ENCODE data around the gene M1AP. TPM values are rescaled to one million over a fixed set of nuclear protein-coding genes. Genes with fewer than 3 reads are reported as not detected.

M1AP gene
- total RNA-seq, 1 experiment from 2014 or later = 0.11 TPM

- Histone ChIP-seq H3K4me3 (ENCODE audit: low read length) (no peak overlapping the region), H3K27ac (ENCODE audit: low read length) (no peak overlapping the region), H2AFZ (ENCODE audit: low read length) (no peak overlapping the region), H3K79me2 (ENCODE audit: low read length) (no peaks in the 10 kb centered on the region), H3K9me2 (replicated peaks; ENCODE audit: insufficient read depth, low read length) (no peaks in the 10 kb centered on the region), H3K4me1 (ENCODE audit: low read length) (peaks cover 13% of the 10 kb centered on the region), H3K27me3 (ENCODE audit: low read length) (no peaks in the 10 kb centered on the region), H3K36me3 (ENCODE audit: insufficient read depth, low read length) (0 out of 2 replicates have a peak, but pooled peaks cover 4% of the 10 kb centered on the region), H3K9me3 (ENCODE audit: low read length) (no peaks in the 10 kb centered on the region), H3K9ac (ENCODE audit: low read length) (no peak overlapping the region), H4K20me1 (ENCODE audit: insufficient read depth, low read depth, low read length) (peaks cover 14% of the 10 kb centered on the region; the same call in 1 of the 2 replicates), H3K4me2 (ENCODE audit: low read depth, low read length, poor library complexity, severe bottlenecking) (no peak overlapping the region)
- no peak for DNase-seq
Observed at GRCh38 chr2:74556159-74556558, 92.0 kb downstream of the M1AP start.

- Histone ChIP-seq H3K27me3 (ENCODE audit: low read length) (no peaks in the 10 kb centered on the region), H3K9ac (ENCODE audit: low read length) (peak overlapping the region; percentile 78), H3K79me2 (ENCODE audit: low read length) (no peaks in the 10 kb centered on the region), H3K4me2 (ENCODE audit: low read depth, low read length, poor library complexity, severe bottlenecking) (peak overlapping the region; percentile 71), H3K27ac (ENCODE audit: low read length) (no peak overlapping the region), H2AFZ (ENCODE audit: low read length) (no peak overlapping the region), H3K4me1 (ENCODE audit: low read length) (peaks cover 13% of the 10 kb centered on the region), H3K9me3 (ENCODE audit: low read length) (no peaks in the 10 kb centered on the region), H3K36me3 (ENCODE audit: insufficient read depth, low read length) (0 out of 2 replicates have a peak, but pooled peaks cover 4% of the 10 kb centered on the region), H3K4me3 (ENCODE audit: low read length) (peak overlapping the region; percentile 68), H3K9me2 (replicated peaks; ENCODE audit: insufficient read depth, low read length) (no peaks in the 10 kb centered on the region), H4K20me1 (ENCODE audit: insufficient read depth, low read depth, low read length) (peaks cover 14% of the 10 kb centered on the region; the same call in 1 of the 2 replicates)
- DNase-seq = no peak
Observed at GRCh38 chr2:74555610-74556103, 92.5 kb downstream of the M1AP start.

GRCh38 chr2:74554820-74555531, 93.2 kb downstream of the M1AP start:
- peak; percentile 86 for DNase-seq
- H3K27ac ChIP-seq (ENCODE audit: low read length) = no peak overlapping the region
- peak overlapping the region; percentile 72 for H2AFZ ChIP-seq (ENCODE audit: low read length)
- H3K4me2 ChIP-seq (ENCODE audit: low read depth, low read length, poor library complexity, severe bottlenecking) = peak overlapping the region; percentile 71
- peak overlapping the region; percentile 68 for H3K4me3 ChIP-seq (ENCODE audit: low read length)
- H3K4me1 ChIP-seq (ENCODE audit: low read length) = peaks cover 13% of the 10 kb centered on the region
- H3K27me3 ChIP-seq (ENCODE audit: low read length) = no peaks in the 10 kb centered on the region
- peaks cover 14% of the 10 kb centered on the region; the same call in 1 of the 2 replicates for H4K20me1 ChIP-seq (ENCODE audit: insufficient read depth, low read depth, low read length)
- H3K9me3 ChIP-seq (ENCODE audit: low read length) = no peaks in the 10 kb centered on the region
- H3K9ac ChIP-seq (ENCODE audit: low read length) = peak overlapping the region; percentile 78
- 0 out of 2 replicates have a peak, but pooled peaks cover 4% of the 10 kb centered on the region for H3K36me3 ChIP-seq (ENCODE audit: insufficient read depth, low read length)
- H3K9me2 ChIP-seq (replicated peaks; ENCODE audit: insufficient read depth, low read length) = no peaks in the 10 kb centered on the region
- no peaks in the 10 kb centered on the region for H3K79me2 ChIP-seq (ENCODE audit: low read length)

GRCh38 chr2:74553892-74554819, 94.0 kb downstream of the M1AP start, which contains the start of the genes DOK1 and LOXL3:
Gene DOK1, plus strand, starts transcription at chr2:74554720. Its CDS starts 35 bp downstream, at chr2:74554755.
Gene LOXL3, minus strand, starts transcription at chr2:74553942. Its CDS starts 1,308 bp downstream, at chr2:74552634.
- Histone ChIP-seq H3K9me2 (replicated peaks; ENCODE audit: insufficient read depth, low read length) (no peaks in the 10 kb centered on the region), H3K9me3 (ENCODE audit: low read length) (no peaks in the 10 kb centered on the region), H3K4me2 (ENCODE audit: low read depth, low read length, poor library complexity, severe bottlenecking) (peak within 1 kb of the TSS; percentile 71), H3K27me3 (ENCODE audit: low read length) (no peaks in the 10 kb centered on the region), H3K27ac (ENCODE audit: low read length) (no peak within 1 kb of the TSS), H3K79me2 (ENCODE audit: low read length) (no peaks in the 10 kb centered on the region), H3K4me1 (ENCODE audit: low read length) (peaks cover 13% of the 10 kb centered on the region), H3K36me3 (ENCODE audit: insufficient read depth, low read length) (0 out of 2 replicates have a peak, but pooled peaks cover 4% of the 10 kb centered on the region), H3K4me3 (ENCODE audit: low read length) (peak within 1 kb of the TSS; percentile 68), H3K9ac (ENCODE audit: low read length) (peak within 1 kb of the TSS; percentile 78), H4K20me1 (ENCODE audit: insufficient read depth, low read depth, low read length) (peaks cover 14% of the 10 kb centered on the region; the same call in 1 of the 2 replicates), H2AFZ (ENCODE audit: low read length) (peak within 1 kb of the TSS; percentile 72)
- DNase-seq = peak; percentile 93

GRCh38 chr2:74552914-74553811, 95.0 kb downstream of the M1AP start:
- Histone ChIP-seq H3K79me2 (ENCODE audit: low read length) (no peaks in the 10 kb centered on the region), H3K4me1 (ENCODE audit: low read length) (peaks cover 13% of the 10 kb centered on the region), H3K27ac (ENCODE audit: low read length) (no peak overlapping the region), H3K9ac (ENCODE audit: low read length) (0 out of 2 replicates have a peak overlapping the region, but pooled peaks have one; percentile 78), H3K27me3 (ENCODE audit: low read length) (no peaks in the 10 kb centered on the region), H3K36me3 (ENCODE audit: insufficient read depth, low read length) (0 out of 2 replicates have a peak, but pooled peaks cover 4% of the 10 kb centered on the region), H3K9me2 (replicated peaks; ENCODE audit: insufficient read depth, low read length) (no peaks in the 10 kb centered on the region), H3K4me2 (ENCODE audit: low read depth, low read length, poor library complexity, severe bottlenecking) (peak overlapping the region; percentile 71), H3K4me3 (ENCODE audit: low read length) (peak overlapping the region; percentile 68; the same call in 1 of the 2 replicates), H3K9me3 (ENCODE audit: low read length) (no peaks in the 10 kb centered on the region), H4K20me1 (ENCODE audit: insufficient read depth, low read depth, low read length) (peaks cover 14% of the 10 kb centered on the region; the same call in 1 of the 2 replicates), H2AFZ (ENCODE audit: low read length) (no peak overlapping the region; the same call in 1 of the 2 replicates)
- no peak for DNase-seq

- no peak overlapping the region for H3K9ac ChIP-seq (ENCODE audit: low read length)
- H3K27me3 ChIP-seq (ENCODE audit: low read length) = no peaks in the 10 kb centered on the region
- H3K9me2 ChIP-seq (replicated peaks; ENCODE audit: insufficient read depth, low read length) = no peaks in the 10 kb centered on the region
- no peak overlapping the region for H3K4me2 ChIP-seq (ENCODE audit: low read depth, low read length, poor library complexity, severe bottlenecking)
- peaks cover 13% of the 10 kb centered on the region for H3K4me1 ChIP-seq (ENCODE audit: low read length)
- H3K79me2 ChIP-seq (ENCODE audit: low read length) = no peaks in the 10 kb centered on the region
- H4K20me1 ChIP-seq (ENCODE audit: insufficient read depth, low read depth, low read length) = peaks cover 14% of the 10 kb centered on the region; the same call in 1 of the 2 replicates
- H3K9me3 ChIP-seq (ENCODE audit: low read length) = no peaks in the 10 kb centered on the region
- no peak overlapping the region for H3K27ac ChIP-seq (ENCODE audit: low read length)
- no peak overlapping the region for H3K4me3 ChIP-seq (ENCODE audit: low read length)
- H2AFZ ChIP-seq (ENCODE audit: low read length) = no peak overlapping the region
- no peak for DNase-seq
- 0 out of 2 replicates have a peak, but pooled peaks cover 4% of the 10 kb centered on the region for H3K36me3 ChIP-seq (ENCODE audit: insufficient read depth, low read length)
Observed at GRCh38 chr2:74551942-74552913, 95.9 kb downstream of the M1AP start.
